Keratinocyte (primary cell): ENCODE data around the gene ASB15. TPM values are rescaled to one million over a fixed set of nuclear protein-coding genes. Genes with fewer than 3 reads are reported as not detected.

Experiments used
- DNase-seq: peaks from one replicate; pipeline ENCODE4 v3.0.0-alpha.2; 2011; ENCODE audit warnings: low read depth, missing footprints, low spot score
- FAIRE-seq: peaks from 2 replicates; lab custom pipeline; 2011; peaks lifted over from hg19 to GRCh38; lab: Jason Lieb, UNC
- H2AFZ ChIP-seq: 2 replicates; pipeline ENCODE4 v1.6.0; 2012; ENCODE audit warnings: low read length, control low read depth, inconsistent platforms; ENCODE audit not compliant: control insufficient read depth
- H3K27ac ChIP-seq: 2 replicates; pipeline ENCODE4 v1.5.1; 2011; ENCODE audit warnings: low read length; ENCODE audit not compliant: control insufficient read depth, insufficient read depth
- H3K27me3 ChIP-seq: 3 replicates; pipeline ENCODE4 v1.6.0; 2011; ENCODE audit warnings: low read length; ENCODE audit not compliant: control insufficient read depth, insufficient read depth; ENCODE audit errors: extremely low read depth
- H3K36me3 ChIP-seq, 2 experiments: 2 replicates in 1 of 2; 3 replicates in 1 of 2; pipeline ENCODE4 v1.5.1; 2011; ENCODE audit warnings: low read length in 2 of 2, mild to moderate bottlenecking in 1 of 2; ENCODE audit not compliant: control insufficient read depth in 2 of 2, insufficient read depth in 2 of 2; ENCODE audit errors: extremely low read depth in 1 of 2
- H3K4me1 ChIP-seq: 3 replicates; pipeline ENCODE4 v1.5.1; 2011; ENCODE audit warnings: low read length; ENCODE audit not compliant: control insufficient read depth, insufficient read depth; ENCODE audit errors: extremely low read depth
- H3K4me2 ChIP-seq: 3 replicates; pipeline ENCODE4 v1.6.0; 2011; ENCODE audit warnings: low read depth, low read length; ENCODE audit not compliant: control insufficient read depth, insufficient read depth; ENCODE audit errors: extremely low read depth
- H3K4me3 ChIP-seq, 3 experiments: fragments of 200-600 bp in 1 of 3; sonication (generic) in 1 of 3; 2 replicates in 2 of 3; 3 replicates in 1 of 3; pipeline ENCODE4 v1.5.1; 2011 to 2016; ENCODE audit warnings: low read length in 3 of 3, mild to moderate bottlenecking in 3 of 3, control low read depth in 2 of 3, inconsistent platforms in 1 of 3, low read depth in 1 of 3, mixed read lengths in 1 of 3, mixed run types in 1 of 3, moderate library complexity in 1 of 3; ENCODE audit not compliant: control insufficient read depth in 2 of 3, insufficient read depth in 2 of 3; ENCODE audit errors: extremely low read depth in 1 of 3
- H3K79me2 ChIP-seq: 2 replicates; pipeline ENCODE4 v1.6.0; 2012; ENCODE audit warnings: low read length; ENCODE audit not compliant: control insufficient read depth, insufficient read depth
- H3K9ac ChIP-seq: 3 replicates; pipeline ENCODE4 v1.6.0; 2011; ENCODE audit warnings: low read length; ENCODE audit not compliant: control insufficient read depth, insufficient read depth; ENCODE audit errors: extremely low read depth
- H3K9me1 ChIP-seq: 3 replicates; pipeline ENCODE4 v1.6.0; 2011; ENCODE audit warnings: low read length; ENCODE audit not compliant: control insufficient read depth, insufficient read depth; ENCODE audit errors: extremely low read depth
- H3K9me3 ChIP-seq: 2 replicates; pipeline ENCODE4 v1.5.1; 2012; ENCODE audit warnings: low read depth, low read length; ENCODE audit not compliant: control insufficient read depth
- H4K20me1 ChIP-seq: 3 replicates; pipeline ENCODE4 v1.6.0; 2011; ENCODE audit warnings: low read length; ENCODE audit not compliant: control insufficient read depth, insufficient read depth; ENCODE audit errors: extremely low read depth
- CTCF ChIP-seq, 3 experiments: IDR thresholded peaks in 1 of 3; conservative IDR thresholded peaks in 1 of 3; optimal IDR thresholded peaks in 1 of 3; 2 replicates in 2 of 3; 3 replicates in 1 of 3; pipeline versions ENCODE3 to v1.5.1; 2011; ENCODE audit warnings: low read length in 3 of 3, mild to moderate bottlenecking in 3 of 3, moderate library complexity in 2 of 3, control low read depth in 1 of 3, inconsistent platforms in 1 of 3; ENCODE audit not compliant: insufficient read depth in 2 of 3; ENCODE audit errors: extremely low read depth in 1 of 3
- EZH2 ChIP-seq: IDR thresholded peaks from one replicate; pipeline ENCODE4 v1.6.1; 2012; ENCODE audit warnings: inconsistent platforms, mild to moderate bottlenecking, low read length, moderate library complexity
- dilution Hi-C: fragments of 300-500 bp; cut with MboI; formaldehyde crosslinking; loops from one replicate; pipeline ENCODE4 v1.7.0; 2020; ENCODE audit warnings: low sequenced_read_pairs; ENCODE audit not compliant: extremely low pct_ligation_motif_present
- polyA plus RNA-seq, 5 experiments: library from polyadenylated mRNA; depleted of rRNA in 3 of 5; stranded (reverse) in 3 of 5; stranded (forward) in 1 of 5; unstranded in 1 of 5; fragments of >200 nt; gene quantifications; 1 replicate in 1 of 5; 2 replicates in 3 of 5; 3 replicates in 1 of 5; pipeline versions ENCODE4 v1.2.1 to v1.2.3, GENCODE V29; 2011 to 2012; ENCODE audit warnings: missing spikeins in 2 of 5, low read depth in 1 of 5, low replicate concordance in 1 of 5

The ASB15 gene
- polyA plus RNA-seq, 1 donor (not counting 4 experiments of a cell fraction or from before 2014, with no cell fraction given) = not detected

- no peak for FAIRE-seq
- no peaks in the 10 kb centered on the region for H3K27me3 ChIP-seq
- no peak overlapping the region for H3K27ac ChIP-seq
- no peaks in the 10 kb centered on the region for H3K9me1 ChIP-seq
- DNase-seq = no peak
- no peaks in the 10 kb centered on the region for H3K9me3 ChIP-seq
- no peak for TF ChIP-seq EZH2
- no peak for TF ChIP-seq CTCF (optimal IDR thresholded peaks at IDR 0.05 in 1 of 3, IDR thresholded peaks at IDR 0.05 in 1 of 3, conservative IDR thresholded peaks at IDR 0.05 in 1 of 3; ENCODE audit: extremely low read depth in 1 of 3, insufficient read depth in 2 of 3, low read length in 3 of 3)
- H3K9ac ChIP-seq = no peak overlapping the region
- H3K4me2 ChIP-seq = peak overlapping the region; percentile 69
- H3K4me3 ChIP-seq = no peak overlapping the region
- dilution Hi-C loops = no loop called here
- no peaks in the 10 kb centered on the region for H4K20me1 ChIP-seq
- peak overlapping the region; percentile 95 for H2AFZ ChIP-seq
- peaks cover 4% of the 10 kb centered on the region for H3K4me1 ChIP-seq
- H3K36me3 ChIP-seq = no peaks in the 10 kb centered on the region
- H3K79me2 ChIP-seq = no peaks in the 10 kb centered on the region
Measured at GRCh38 chr7:123581162-123581459, 20.5 kb upstream of the ASB15 start.

- dilution Hi-C loops = no loop called here
- no peaks in the 10 kb centered on the region for H3K9me1 ChIP-seq
- peaks cover 4% of the 10 kb centered on the region for H3K4me1 ChIP-seq
- H3K27me3 ChIP-seq = no peaks in the 10 kb centered on the region
- H2AFZ ChIP-seq = no peak overlapping the region
- H3K4me3 ChIP-seq = no peak overlapping the region
- FAIRE-seq (no peak), DNase-seq (no peak)
- H3K9me3 ChIP-seq = no peaks in the 10 kb centered on the region
- no peaks in the 10 kb centered on the region for H4K20me1 ChIP-seq
- H3K36me3 ChIP-seq = no peaks in the 10 kb centered on the region
- no peak overlapping the region for H3K27ac ChIP-seq
- H3K9ac ChIP-seq = no peak overlapping the region
- H3K4me2 ChIP-seq = no peak overlapping the region
- no peaks in the 10 kb centered on the region for H3K79me2 ChIP-seq
- TF ChIP-seq CTCF (optimal IDR thresholded peaks at IDR 0.05 in 1 of 3, IDR thresholded peaks at IDR 0.05 in 1 of 3, conservative IDR thresholded peaks at IDR 0.05 in 1 of 3; ENCODE audit: extremely low read depth in 1 of 3, insufficient read depth in 2 of 3, low read length in 3 of 3) (no peak), EZH2 (no peak)
Measured at GRCh38 chr7:123583821-123584220, 17.8 kb upstream of the ASB15 start.
